GM19467 (cell line): Measurements from ENCODE around the gene NKX3-2.

ENCODE experiments used
- ATAC-seq: cut with Tn5 transposase; IDR thresholded peaks from one replicate; pipeline ENCODE4 v1.9.1; 2021; ENCODE audit warnings: mild to moderate bottlenecking, moderate library complexity; ENCODE audit not compliant: unreplicated experiment

The NKX3-2 gene

GRCh38 chr4:13534344-13535063 lies 9.8 kb downstream of the NKX3-2 start:
- no peak for ATAC-seq

- no peak for ATAC-seq
Measured at GRCh38 chr4:13533670-13534343, 10.5 kb downstream of the NKX3-2 start.

- no peak for ATAC-seq
Measured at GRCh38 chr4:13531625-13531998, 12.7 kb downstream of the NKX3-2 start.

- ATAC-seq: no peak
Measured at GRCh38 chr4:13530823-13531624, 13.3 kb downstream of the NKX3-2 start.

- no peak for ATAC-seq
Measured at GRCh38 chr4:13529128-13529919, 15.0 kb downstream of the NKX3-2 start.

GRCh38 chr4:13528821-13529127 lies 15.5 kb downstream of the NKX3-2 start:
- no peak for ATAC-seq

- ATAC-seq: peak; percentile 82
Measured at GRCh38 chr4:13527981-13528820, 16.1 kb downstream of the NKX3-2 start.

- no peak for ATAC-seq
Measured at GRCh38 chr4:13527192-13527980, 16.9 kb downstream of the NKX3-2 start.

GRCh38 chr4:13526658-13527057 lies 17.6 kb downstream of the NKX3-2 start:
- ATAC-seq: no peak

- ATAC-seq: no peak
Measured at GRCh38 chr4:13525606-13526281, 18.6 kb downstream of the NKX3-2 start.

GRCh38 chr4:13524504-13525243 lies 19.6 kb downstream of the NKX3-2 start:
- ATAC-seq: no peak

- ATAC-seq: no peak
Measured at GRCh38 chr4:13523591-13524503, 20.5 kb downstream of the NKX3-2 start.

- no peak for ATAC-seq
Measured at GRCh38 chr4:13523105-13523477, 21.2 kb downstream of the NKX3-2 start.

GRCh38 chr4:13522282-13523104 lies 21.8 kb downstream of the NKX3-2 start:
- ATAC-seq: no peak

- ATAC-seq: no peak
Measured at GRCh38 chr4:13521047-13521446, 23.3 kb downstream of the NKX3-2 start.

GRCh38 chr4:13516315-13516860 lies 27.9 kb downstream of the NKX3-2 start:
- no peak for ATAC-seq
